IMR-90 (cell line): ENCODE measurements around the gene ITLN1. TPM values are rescaled to one million over a fixed set of nuclear protein-coding genes. Genes with fewer than 3 reads are reported as not detected.

ENCODE experiments used
- ATAC-seq: fragments of 200-7000 bp; cut with Tn5 transposase; 2 replicates; pipeline ENCODE4 v1.9.1; 2020; ENCODE audit warnings: low read depth, mild to moderate bottlenecking, moderate library complexity
- BruUV-seq: library from RNA; stranded (reverse); fragments of 400-500 nt; replicated peaks from 2 replicates; lab custom pipeline; 2021; lab: Mats Ljungman, UMichigan
- CTCF ChIA-PET: fragments of 300-600 bp; formaldehyde crosslinking; extraction: SDS; loops from one replicate; lab custom pipeline; 2021; ENCODE audit warnings: antibody characterized with exemption; lab: Yijun Ruan, JAX
- POLR2A ChIA-PET: fragments of 300-600 bp; sonication (Branson Sonifier 250); formaldehyde crosslinking; loops from one replicate; lab custom pipeline; 2022; ENCODE audit warnings: antibody characterized with exemption; ENCODE audit not compliant: unreplicated experiment; lab: Charles Lee
- DNase-seq: peaks from one replicate; pipeline ENCODE4 v3.0.0; 2013
- H2AFZ ChIP-seq: replicated peaks from 2 replicates; pipeline ENCODE3; 2013; ENCODE audit warnings: low read length, mild to moderate bottlenecking; ENCODE audit not compliant: poor library complexity
- H2AK5ac ChIP-seq: 2 replicates; pipeline ENCODE4 v1.6.1; 2013; ENCODE audit warnings: low read depth, low read length, inconsistent platforms
- H2AK9ac ChIP-seq: replicated peaks from 2 replicates; pipeline ENCODE3; 2013; ENCODE audit warnings: mild to moderate bottlenecking, low read depth, low read length, moderate library complexity; ENCODE audit not compliant: poor library complexity
- H2BK120ac ChIP-seq: 2 replicates; pipeline ENCODE4 v1.6.1; 2013; ENCODE audit warnings: low read depth, low read length, inconsistent platforms
- H2BK15ac ChIP-seq: 3 replicates; pipeline ENCODE4 v1.6.1; 2013; ENCODE audit warnings: low read depth, low read length, inconsistent platforms
- H2BK20ac ChIP-seq: 2 replicates; pipeline ENCODE4 v1.6.1; 2013; ENCODE audit warnings: low read depth, mild to moderate bottlenecking, inconsistent platforms, low read length, moderate library complexity
- H2BK5ac ChIP-seq: 2 replicates; pipeline ENCODE4 v1.6.1; 2013; ENCODE audit warnings: mild to moderate bottlenecking, low read depth, low read length, inconsistent platforms; ENCODE audit not compliant: poor library complexity, severe bottlenecking
- H3K14ac ChIP-seq: replicated peaks from 2 replicates; pipeline ENCODE4 v1.6.1; 2013; ENCODE audit warnings: low read depth, low read length, inconsistent platforms
- H3K18ac ChIP-seq: 2 replicates; pipeline ENCODE4 v1.6.1; 2013; ENCODE audit warnings: low read depth, low read length, control low read depth
- H3K23ac ChIP-seq: 2 replicates; pipeline ENCODE4 v1.6.1; 2013; ENCODE audit warnings: low read depth, low read length, inconsistent platforms
- H3K27ac ChIP-seq: 2 replicates; pipeline ENCODE4 v1.5.1; 2013; ENCODE audit warnings: mild to moderate bottlenecking, control low read depth, low read length; ENCODE audit not compliant: insufficient read depth
- H3K27me3 ChIP-seq: 2 replicates; pipeline ENCODE4 v1.6.1; 2013; ENCODE audit warnings: low read length; ENCODE audit not compliant: control insufficient read depth, insufficient read depth
- H3K36me3 ChIP-seq: 2 replicates; pipeline ENCODE4 v1.6.1; 2013; ENCODE audit warnings: low read length, mixed read lengths; ENCODE audit not compliant: control insufficient read depth, insufficient read depth
- H3K4ac ChIP-seq: 2 replicates; pipeline ENCODE4 v1.6.1; 2013; ENCODE audit warnings: low read depth, low read length, inconsistent platforms
- H3K4me1 ChIP-seq: 2 replicates; pipeline ENCODE4 v1.6.1; 2013; ENCODE audit warnings: low read length, mixed read lengths; ENCODE audit not compliant: control insufficient read depth, insufficient read depth
- H3K4me2 ChIP-seq: 2 replicates; pipeline ENCODE4 v1.6.1; 2013; ENCODE audit warnings: low read depth, mild to moderate bottlenecking, control low read depth, low read length, moderate library complexity
- H3K4me3 ChIP-seq: 2 replicates; pipeline ENCODE4 v1.5.1; 2013; ENCODE audit warnings: low read depth, mild to moderate bottlenecking, control low read depth, low read length, moderate library complexity; ENCODE audit not compliant: insufficient read depth
- H3K56ac ChIP-seq: 2 replicates; pipeline ENCODE4 v1.6.1; 2013; ENCODE audit warnings: low read length, inconsistent platforms; ENCODE audit not compliant: insufficient read depth; ENCODE audit errors: extremely low read depth
- H3K79me1 ChIP-seq, 2 experiments: 2 replicates each; pipeline ENCODE4 v1.6.1; 2013; ENCODE audit warnings: low read length in 2 of 2, inconsistent platforms in 1 of 2, low read depth in 1 of 2
- H3K9ac ChIP-seq: 2 replicates; pipeline ENCODE4 v1.6.1; 2013; ENCODE audit warnings: low read depth, low read length, control low read depth
- H3K9me1 ChIP-seq: 2 replicates; pipeline ENCODE4 v1.6.1; 2013; ENCODE audit warnings: low read length, inconsistent platforms; ENCODE audit not compliant: insufficient read depth
- H3K9me3 ChIP-seq: 2 replicates; pipeline ENCODE4 v1.6.1; 2013; ENCODE audit warnings: low read length; ENCODE audit not compliant: control insufficient read depth, insufficient read depth
- H4K20me1 ChIP-seq: 2 replicates; pipeline ENCODE4 v1.6.1; 2013; ENCODE audit warnings: low read length, inconsistent platforms; ENCODE audit not compliant: insufficient read depth
- H4K5ac ChIP-seq: 2 replicates; pipeline ENCODE4 v1.6.1; 2013; ENCODE audit warnings: mild to moderate bottlenecking, low read depth, low read length, control low read depth
- H4K8ac ChIP-seq, 2 experiments: 2 replicates each; pipeline ENCODE4 v1.6.1; 2013; ENCODE audit warnings: low read depth in 2 of 2, low read length in 2 of 2, control low read depth in 1 of 2, inconsistent platforms in 1 of 2
- H4K91ac ChIP-seq: 2 replicates; pipeline ENCODE4 v1.6.1; 2013; ENCODE audit warnings: low read depth, low read length, inconsistent platforms; ENCODE audit not compliant: insufficient read depth
- BHLHE40 ChIP-seq: fragments of 150-350 bp; IDR thresholded peaks from 2 replicates; pipeline ENCODE4 v1.6.1; 2016; ENCODE audit warnings: mild to moderate bottlenecking, low read depth, low read length
- CEBPB ChIP-seq: IDR thresholded peaks from 2 replicates; pipeline ENCODE4 v1.6.1; 2012; ENCODE audit warnings: low read depth, low read length, improper control_type of control experiment
- CHD1 ChIP-seq: IDR thresholded peaks from 2 replicates; pipeline ENCODE4 v1.6.1; 2012; ENCODE audit warnings: low read depth, low read length, improper control_type of control experiment
- CTCF ChIP-seq: conservative IDR thresholded peaks from 2 replicates; pipeline ENCODE4 v1.5.1; 2012; ENCODE audit warnings: mild to moderate bottlenecking, low read depth, low read length, improper control_type of control experiment
- ELK1 ChIP-seq: fragments of 150-350 bp; IDR thresholded peaks from 2 replicates; pipeline ENCODE4 v1.6.1; 2016; ENCODE audit warnings: low read depth, mild to moderate bottlenecking, low read length, moderate library complexity, borderline replicate concordance
- FOS ChIP-seq: fragments of 150-350 bp; IDR thresholded peaks from 2 replicates; pipeline ENCODE4 v1.6.1; 2016; ENCODE audit warnings: low read depth, low read length
- MAFK ChIP-seq: IDR thresholded peaks from 2 replicates; pipeline ENCODE4 v1.6.1; 2012; ENCODE audit warnings: low read depth, low read length, improper control_type of control experiment
- MAZ ChIP-seq: IDR thresholded peaks from 2 replicates; pipeline ENCODE4 v1.6.1; 2012; ENCODE audit warnings: low read depth, mild to moderate bottlenecking, low read length, improper control_type of control experiment, moderate library complexity, borderline replicate concordance
- MXI1 ChIP-seq: IDR thresholded peaks from 2 replicates; pipeline ENCODE4 v1.6.1; 2012; ENCODE audit warnings: low read depth, mild to moderate bottlenecking, low read length, moderate library complexity, borderline replicate concordance
- NFE2L2 ChIP-seq: fragments of 150-350 bp; IDR thresholded peaks from 2 replicates; pipeline ENCODE4 v1.6.1; 2016; ENCODE audit warnings: low read depth, mild to moderate bottlenecking, low read length
- POLR2A ChIP-seq: IDR thresholded peaks from 2 replicates; pipeline ENCODE4 v1.6.1; 2012; ENCODE audit warnings: mild to moderate bottlenecking, low read depth, low read length
- RAD21 ChIP-seq: IDR thresholded peaks from 2 replicates; pipeline ENCODE4 v1.6.1; 2012; ENCODE audit warnings: low read length, improper control_type of control experiment
- RCOR1 ChIP-seq: IDR thresholded peaks from 2 replicates; pipeline ENCODE4 v1.6.1; 2012; ENCODE audit warnings: mild to moderate bottlenecking, low read length, improper control_type of control experiment; ENCODE audit not compliant: insufficient replicate concordance
- RFX5 ChIP-seq: IDR thresholded peaks from 2 replicates; pipeline ENCODE4 v1.8.0; 2012; ENCODE audit warnings: low read depth, mild to moderate bottlenecking, low read length, moderate library complexity
- SMC3 ChIP-seq: fragments of 150-350 bp; IDR thresholded peaks from 2 replicates; pipeline ENCODE4 v1.6.1; 2016; ENCODE audit warnings: low read depth, mild to moderate bottlenecking, antibody characterized with exemption, low read length, moderate library complexity
- USF2 ChIP-seq: fragments of 150-350 bp; IDR thresholded peaks from 2 replicates; pipeline ENCODE4 v1.6.1; 2017; ENCODE audit warnings: mild to moderate bottlenecking, antibody characterized with exemption, low read length, low read depth
- WGBS, 2 experiments: methylation state at CpG; one replicate each; pipeline versions ENCODE4 v1.1.5 to v1.1.7; 2013; ENCODE audit warnings: missing lambda C conversion rate in 2 of 2; ENCODE audit not compliant: insufficient read length in 1 of 2; ENCODE audit errors: extremely low coverage in 2 of 2; 5-methylcytosine and 5-hydroxymethylcytosine counted together
- dilution Hi-C: fragments of 300-500 bp; cut with HindIII; formaldehyde crosslinking; loops from one replicate; pipeline ENCODE4 v1.14.3; 2018; ENCODE audit warnings: low sequenced_read_pairs; ENCODE audit not compliant: unreplicated experiment
- in situ Hi-C: fragments of 300-500 bp; cut with MboI; formaldehyde crosslinking; loops from 3 replicates; pipeline ENCODE4 v1.14.3; 2019; ENCODE audit warnings: low sequenced_read_pairs, inconsistent platforms, mixed read lengths
- intact Hi-C: fragments of 100-400 bp; cut with micrococcal nuclease; formaldehyde crosslinking; loops from 2 replicates; pipeline ENCODE4 v1.10.0; 2022
- polyA plus RNA-seq, 3 experiments: library from polyadenylated mRNA; depleted of rRNA; stranded (reverse); fragments of >200 nt; gene quantifications; 2 replicates each; pipeline ENCODE4 v1.2.3, GENCODE V29; 2012; ENCODE audit warnings: low replicate concordance in 1 of 3
- total RNA-seq: library from RNA; depleted of rRNA; stranded (reverse); fragments of >200 nt; gene quantifications from 2 replicates; pipeline ENCODE4 v1.2.3, GENCODE V29; 2012

The ITLN1 gene
- total and polyA plus RNA-seq, 2 of the 4 experiments (the other 2 are of a cell fraction), result not detected

GRCh38 chr1:160858097-160858496, 26.9 kb downstream of the ITLN1 start:
- H2BK15ac ChIP-seq, result no peak overlapping the region
- DNase-seq, result no peak
- no peak overlapping the region for H4K91ac ChIP-seq
- H3K9me1 ChIP-seq, result no peaks in the 10 kb centered on the region
- CTCF ChIA-PET, result interaction anchor here (0.7 to 1.1 kb wide), 2 partner anchors 8 to 54 kb away, joined by 3 to 10 read pairs; no protein-coding TSS in a partner anchor
- TF ChIP-seq RAD21 (no peak), RFX5 (no peak), CEBPB (no peak), CHD1 (no peak), CTCF (no peak), USF2 (no peak), ELK1 (no peak), SMC3 (no peak), FOS (no peak), BHLHE40 (no peak), POLR2A (no peak), MAFK (no peak), MXI1 (no peak), MAZ (no peak), RCOR1 (no peak), NFE2L2 (no peak)
- no peaks in the 10 kb centered on the region for H3K36me3 ChIP-seq
- H3K9me3 ChIP-seq, result no peaks in the 10 kb centered on the region
- no peak overlapping the region for H3K27ac ChIP-seq
- no TSS peak for BruUV-seq
- H2AFZ ChIP-seq, result no peak overlapping the region
- no peak overlapping the region for H3K56ac ChIP-seq
- no peak overlapping the region for H4K8ac ChIP-seq
- no peaks in the 10 kb centered on the region for H3K4me1 ChIP-seq
- ATAC-seq, result no peak
- no peaks in the 10 kb centered on the region for H4K20me1 ChIP-seq
- POLR2A ChIA-PET, result no interaction called here
- dilution Hi-C loops (no loop called here), intact Hi-C loops (no loop called here), in situ Hi-C loops (no loop called here)
- no peak overlapping the region for H3K4me3 ChIP-seq
- H3K4me2 ChIP-seq, result no peak overlapping the region
- H3K18ac ChIP-seq, result no peak overlapping the region
- WGBS, 2 experiments, result no CpG with 5 or more reads among the region's 4 CpGs
- no peak overlapping the region for H2BK5ac ChIP-seq
- no peak overlapping the region for H3K14ac ChIP-seq
- no peaks in the 10 kb centered on the region for H3K79me1 ChIP-seq
- no peaks in the 10 kb centered on the region for H3K27me3 ChIP-seq
- H3K4ac ChIP-seq, result no peak overlapping the region
- H2AK5ac ChIP-seq, result no peak overlapping the region
- no peak overlapping the region for H2BK120ac ChIP-seq
- no peak overlapping the region for H2AK9ac ChIP-seq
- no peak overlapping the region for H4K5ac ChIP-seq
- no peak overlapping the region for H3K9ac ChIP-seq
- no peak overlapping the region for H2BK20ac ChIP-seq
- H3K23ac ChIP-seq, result no peak overlapping the region
